Endothelial cell of umbilical vein (primary cell): Measurements from ENCODE around the gene KLHL26. TPM values are rescaled to one million over a fixed set of nuclear protein-coding genes. Genes with fewer than 3 reads are reported as not detected.

Experiments
- BruUV-seq: library from RNA; stranded (reverse); fragments of 400-500 nt; replicated peaks from 2 replicates; lab custom pipeline; 2021; lab: Mats Ljungman, UMichigan
- CTCF ChIA-PET: fragments of 300-600, 350-600 bp; sonication (Branson Sonifier 250); formaldehyde crosslinking; loops from one replicate; lab custom pipeline; 2021; ENCODE audit warnings: antibody characterized with exemption, inconsistent platforms; lab: Charles Lee
- POLR2A ChIA-PET: fragments of 300-600, 350-600 bp; sonication (Branson Sonifier 250); formaldehyde crosslinking; loops from one replicate; lab custom pipeline; 2021; ENCODE audit warnings: antibody characterized with exemption, inconsistent platforms; lab: Charles Lee
- DNase-seq: peaks from one replicate; pipeline ENCODE4 v3.0.0-alpha.2; 2011; ENCODE audit warnings: low read depth, low spot score
- FAIRE-seq: peaks from 2 replicates; lab custom pipeline; 2011; peaks lifted over from hg19 to GRCh38; lab: Jason Lieb, UNC
- H2AFZ ChIP-seq: 2 replicates; pipeline ENCODE4 v1.6.0; 2012; ENCODE audit warnings: low read depth, low read length, control low read depth, inconsistent platforms
- H3K27ac ChIP-seq: 2 replicates; pipeline ENCODE4 v1.5.1; 2011; ENCODE audit warnings: low read depth, mild to moderate bottlenecking, control low read depth, low read length, moderate library complexity; ENCODE audit not compliant: insufficient read depth
- H3K27me3 ChIP-seq, 2 experiments: 2 replicates each; pipeline versions ENCODE4 v1.6.0 to v1.6.1; 2011; ENCODE audit warnings: low read length in 2 of 2, mixed read lengths in 1 of 2; ENCODE audit not compliant: control insufficient read depth in 2 of 2, insufficient read depth in 2 of 2
- H3K36me3 ChIP-seq, 2 experiments: 2 replicates in 1 of 2; 3 replicates in 1 of 2; pipeline ENCODE4 v1.5.1; 2011; ENCODE audit warnings: low read length in 2 of 2, mild to moderate bottlenecking in 1 of 2, moderate library complexity in 1 of 2; ENCODE audit not compliant: control insufficient read depth in 2 of 2, insufficient read depth in 2 of 2; ENCODE audit errors: extremely low read depth in 1 of 2
- H3K4me1 ChIP-seq: 3 replicates; pipeline ENCODE4 v1.5.1; 2011; ENCODE audit warnings: mild to moderate bottlenecking, low read length; ENCODE audit not compliant: control insufficient read depth, insufficient read depth; ENCODE audit errors: extremely low read depth
- H3K4me2 ChIP-seq: 2 replicates; pipeline ENCODE4 v1.6.1; 2011; ENCODE audit warnings: low read length, control low read depth, mixed read lengths; ENCODE audit not compliant: insufficient read depth
- H3K4me3 ChIP-seq, 3 experiments: fragments of 200-600 bp in 1 of 3; sonication (generic), shearing (Covaris generic) in 1 of 3; replicated peaks in 1 of 3; 2 replicates each; pipeline ENCODE4 v1.5.1; 2011 to 2016; ENCODE audit warnings: control low read depth in 3 of 3, low read length in 3 of 3, mild to moderate bottlenecking in 2 of 3, inconsistent platforms in 1 of 3, low read depth in 1 of 3, moderate library complexity in 1 of 3; ENCODE audit not compliant: insufficient read depth in 1 of 3
- H3K79me2 ChIP-seq: 2 replicates; pipeline ENCODE4 v1.6.0; 2012; ENCODE audit warnings: low read length, inconsistent platforms; ENCODE audit not compliant: control insufficient read depth, insufficient read depth
- H3K9ac ChIP-seq: replicated peaks from 2 replicates; pipeline ENCODE3; 2011; ENCODE audit warnings: low read length, control low read depth; ENCODE audit not compliant: insufficient read depth; ENCODE audit errors: extremely low read depth
- H3K9me1 ChIP-seq: replicated peaks from 3 replicates; pipeline ENCODE4 v1.6.0; 2011; ENCODE audit warnings: mild to moderate bottlenecking, low read length; ENCODE audit not compliant: control insufficient read depth, insufficient read depth; ENCODE audit errors: extremely low read depth
- H3K9me3 ChIP-seq: replicated peaks from 2 replicates; pipeline ENCODE4 v1.5.1; 2012; ENCODE audit warnings: low read length, inconsistent platforms; ENCODE audit not compliant: control insufficient read depth, insufficient read depth
- H4K20me1 ChIP-seq: replicated peaks from 2 replicates; pipeline ENCODE3; 2011; ENCODE audit warnings: mild to moderate bottlenecking, low read length; ENCODE audit not compliant: control insufficient read depth, insufficient read depth; ENCODE audit errors: extremely low read depth
- CTCF ChIP-seq, 2 donors: IDR thresholded peaks; 1 replicate in 1 of 2; 2 replicates in 1 of 2; pipeline ENCODE4 v1.5.1; 2011; ENCODE audit warnings: low read length in 2 of 2, mild to moderate bottlenecking in 2 of 2, moderate library complexity in 2 of 2, control low read depth in 1 of 2, inconsistent platforms in 1 of 2, low read depth in 1 of 2; ENCODE audit not compliant: insufficient read depth in 1 of 2; ENCODE audit errors: extremely low read depth in 1 of 2
- EZH2 ChIP-seq: IDR thresholded peaks from 2 replicates; pipeline ENCODE4 v1.6.1; 2012; ENCODE audit warnings: borderline replicate concordance, low read depth, mild to moderate bottlenecking, moderate library complexity, low read length, inconsistent platforms; ENCODE audit not compliant: severe bottlenecking
- FOS ChIP-seq: IDR thresholded peaks from 2 replicates; pipeline ENCODE4 v1.6.1; 2011; ENCODE audit warnings: mild to moderate bottlenecking, low read length, moderate library complexity, borderline replicate concordance; ENCODE audit not compliant: insufficient read depth
- GATA2 ChIP-seq: IDR thresholded peaks from 2 replicates; pipeline ENCODE4 v1.7.0; 2011; ENCODE audit warnings: low read depth, mild to moderate bottlenecking, moderate library complexity, mixed read lengths, low read length; ENCODE audit not compliant: insufficient read length, insufficient read depth
- JUN ChIP-seq: IDR thresholded peaks from 2 replicates; pipeline ENCODE4 v1.6.1; 2011; ENCODE audit warnings: borderline replicate concordance, low read depth; ENCODE audit not compliant: insufficient read length, insufficient read depth
- MAX ChIP-seq: IDR thresholded peaks from 2 replicates; pipeline ENCODE4 v1.6.1; 2011; ENCODE audit not compliant: insufficient read depth, insufficient read length
- MYC ChIP-seq: IDR thresholded peaks from one replicate; pipeline ENCODE4 v1.6.1; 2011; ENCODE audit warnings: mild to moderate bottlenecking, low read depth, low read length
- POLR2A ChIP-seq: IDR thresholded peaks from 2 replicates; pipeline ENCODE4 v1.6.1; 2012; ENCODE audit warnings: low read depth, mild to moderate bottlenecking, control low read depth, low read length
- POLR2AphosphoS5 ChIP-seq: IDR thresholded peaks from 2 replicates; pipeline ENCODE4 v1.6.1; 2012; ENCODE audit warnings: low read depth, mild to moderate bottlenecking, control low read depth, low read length, moderate library complexity; ENCODE audit not compliant: insufficient read depth
- dilution Hi-C: fragments of 300-500 bp; cut with MboI; formaldehyde crosslinking; loops from one replicate; pipeline ENCODE4 v1.15.0; 2019; ENCODE audit warnings: low sequenced_read_pairs; ENCODE audit not compliant: extremely low pct_ligation_motif_present
- intact Hi-C: fragments of 100-400 bp; cut with micrococcal nuclease; formaldehyde crosslinking; loops from one replicate; pipeline ENCODE4 v1.10.0; 2022
- polyA plus RNA-seq, 4 experiments: library from polyadenylated mRNA; depleted of rRNA in 3 of 4; stranded (reverse) in 3 of 4; unstranded in 1 of 4; fragments of >200 nt; gene quantifications; 2 replicates each; pipeline versions ENCODE4 v1.2.1 to v1.2.3, GENCODE V29; 2011 to 2012; ENCODE audit warnings: missing spikeins in 1 of 4
- total RNA-seq: library from RNA; stranded (reverse); gene quantifications from 2 replicates; pipeline ENCODE4 v1.2.3, GENCODE V29; 2021

The KLHL26 gene
- total and polyA plus RNA-seq, 2 donors (not counting 3 experiments of a cell fraction or from before 2014, with no cell fraction given): 2.4 to 6.2 TPM

- no peaks in the 10 kb centered on the region for H3K79me2 ChIP-seq
- no TSS peak for BruUV-seq
- dilution Hi-C loops (no loop called here), intact Hi-C loops (loop anchor here (1.0 kb wide), 1 partner anchor 11 kb away; no protein-coding TSS in a partner anchor)
- H3K9me1 ChIP-seq: no peaks in the 10 kb centered on the region
- no peak for TF ChIP-seq FOS
- TF ChIP-seq POLR2A: no peak
- no peak for TF ChIP-seq CTCF (IDR thresholded peaks at IDR 0.05; ENCODE audit: extremely low read depth in 1 of 2, insufficient read depth in 1 of 2, low read depth in 1 of 2, low read length in 2 of 2)
- TF ChIP-seq GATA2: no peak
- TF ChIP-seq MAX: no peak
- TF ChIP-seq JUN: no peak
- no peak for TF ChIP-seq POLR2AphosphoS5
- TF ChIP-seq EZH2: no peak
- no peak for TF ChIP-seq MYC
- no peak overlapping the region for H3K4me2 ChIP-seq
- no peaks in the 10 kb centered on the region for H3K27me3 ChIP-seq
- no peak overlapping the region for H3K9ac ChIP-seq
- FAIRE-seq: no peak
- no peak for DNase-seq
- no peaks in the 10 kb centered on the region for H3K36me3 ChIP-seq
- H3K4me1 ChIP-seq: peaks cover 3% of the 10 kb centered on the region
- H2AFZ ChIP-seq: no peak overlapping the region
- H3K9me3 ChIP-seq: no peaks in the 10 kb centered on the region
- H3K27ac ChIP-seq: no peak overlapping the region
- ChIA-PET POLR2A (no interaction called here), CTCF (interaction anchor here (0.9 to 1.5 kb wide), 4 partner anchors 11 to 186 kb away, joined by 3 to 7 read pairs (median 4); no protein-coding TSS in a partner anchor)
- H4K20me1 ChIP-seq: no peaks in the 10 kb centered on the region
- no peak overlapping the region for H3K4me3 ChIP-seq
These were observed 24.3 kb downstream of the KLHL26 start for GRCh38 chr19:18660939-18661670.
